HG02885 (cell line): ENCODE results near the gene RAB33A.
"Not testable (repeated sequence)": the region's sequence is repeated elsewhere in the genome, so short reads cannot be mapped to it uniquely, and the experiment has no call there.

Source experiments
- ATAC-seq: cut with Tn5 transposase; IDR thresholded peaks from one replicate; pipeline ENCODE4 v1.9.1; 2021; ENCODE audit warnings: mild to moderate bottlenecking; ENCODE audit not compliant: unreplicated experiment, poor library complexity

The RAB33A gene

DNA sequence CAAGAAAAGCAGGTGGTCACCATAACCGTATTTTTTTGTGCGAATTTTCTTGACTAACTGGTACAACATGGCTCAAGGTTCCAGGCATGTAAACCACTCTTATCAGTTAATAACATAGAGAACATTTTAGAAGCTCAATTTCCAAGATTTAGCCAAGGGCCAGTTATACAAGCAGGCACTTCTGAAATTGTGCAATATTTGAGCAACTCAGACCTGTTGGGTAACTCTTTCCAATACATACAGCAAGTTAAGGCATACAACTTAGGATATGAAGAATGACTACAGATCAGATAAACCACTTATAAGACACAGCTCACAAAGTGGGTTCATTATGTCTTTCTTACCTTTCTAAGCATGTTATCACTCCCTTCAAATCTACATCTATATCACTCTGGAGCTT lies 53.0 kb downstream of the RAB33A start:
- no peak for ATAC-seq

- no peak for ATAC-seq
Measured at GRCh38 chrX:130228871-130229270, 57.1 kb downstream of the RAB33A start.

GRCh38 chrX:130231184-130231583 lies 59.4 kb downstream of the RAB33A start:
- not testable (repeated sequence) for ATAC-seq
